ENCODE results near the gene AP1B1.

- TF ChIP-seq, protein P1, sequence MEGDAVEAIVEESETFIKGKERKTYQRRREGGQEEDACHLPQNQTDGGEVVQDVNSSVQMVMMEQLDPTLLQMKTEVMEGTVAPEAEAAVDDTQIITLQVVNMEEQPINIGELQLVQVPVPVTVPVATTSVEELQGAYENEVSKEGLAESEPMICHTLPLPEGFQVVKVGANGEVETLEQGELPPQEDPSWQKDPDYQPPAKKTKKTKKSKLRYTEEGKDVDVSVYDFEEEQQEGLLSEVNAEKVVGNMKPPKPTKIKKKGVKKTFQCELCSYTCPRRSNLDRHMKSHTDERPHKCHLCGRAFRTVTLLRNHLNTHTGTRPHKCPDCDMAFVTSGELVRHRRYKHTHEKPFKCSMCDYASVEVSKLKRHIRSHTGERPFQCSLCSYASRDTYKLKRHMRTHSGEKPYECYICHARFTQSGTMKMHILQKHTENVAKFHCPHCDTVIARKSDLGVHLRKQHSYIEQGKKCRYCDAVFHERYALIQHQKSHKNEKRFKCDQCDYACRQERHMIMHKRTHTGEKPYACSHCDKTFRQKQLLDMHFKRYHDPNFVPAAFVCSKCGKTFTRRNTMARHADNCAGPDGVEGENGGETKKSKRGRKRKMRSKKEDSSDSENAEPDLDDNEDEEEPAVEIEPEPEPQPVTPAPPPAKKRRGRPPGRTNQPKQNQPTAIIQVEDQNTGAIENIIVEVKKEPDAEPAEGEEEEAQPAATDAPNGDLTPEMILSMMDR (conservative IDR thresholded peaks at IDR 0.05 in 1 of 2, IDR thresholded peaks at IDR 0.05 in 1 of 2; ENCODE audit: extremely low read depth in 1 of 2, insufficient read depth in 1 of 2, low read depth in 1 of 2, low read length in 2 of 2) = no peak
- TF ChIP-seq EZH2 (IDR thresholded peaks at IDR 0.05; ENCODE audit: borderline replicate concordance, low read length) = no peak
Observed at GRCh38 chr22:29331213-29331612, 57.2 kb downstream of the AP1B1 start.

Data from mammary epithelial cell (primary cell).